ENCODE data around the gene UBR2.
"Not testable (repeated sequence)": the region's sequence is repeated elsewhere in the genome, so short reads cannot be mapped to it uniquely, and the experiment has no call there.

Gene UBR2

GRCh38 chr6:42555477-42556457 is 8.1 kb upstream of the UBR2 start:
- FAIRE-seq = no peak

GRCh38 chr6:42556462-42556861 is 7.4 kb upstream of the UBR2 start:
- no peak for FAIRE-seq

- FAIRE-seq = not testable (repeated sequence)
Observed at GRCh38 chr6:42559276-42559675, 4.6 kb upstream of the UBR2 start.

GRCh38 chr6:42561986-42562385 is 1.8 kb upstream of the UBR2 start:
- FAIRE-seq = no peak

DNA sequence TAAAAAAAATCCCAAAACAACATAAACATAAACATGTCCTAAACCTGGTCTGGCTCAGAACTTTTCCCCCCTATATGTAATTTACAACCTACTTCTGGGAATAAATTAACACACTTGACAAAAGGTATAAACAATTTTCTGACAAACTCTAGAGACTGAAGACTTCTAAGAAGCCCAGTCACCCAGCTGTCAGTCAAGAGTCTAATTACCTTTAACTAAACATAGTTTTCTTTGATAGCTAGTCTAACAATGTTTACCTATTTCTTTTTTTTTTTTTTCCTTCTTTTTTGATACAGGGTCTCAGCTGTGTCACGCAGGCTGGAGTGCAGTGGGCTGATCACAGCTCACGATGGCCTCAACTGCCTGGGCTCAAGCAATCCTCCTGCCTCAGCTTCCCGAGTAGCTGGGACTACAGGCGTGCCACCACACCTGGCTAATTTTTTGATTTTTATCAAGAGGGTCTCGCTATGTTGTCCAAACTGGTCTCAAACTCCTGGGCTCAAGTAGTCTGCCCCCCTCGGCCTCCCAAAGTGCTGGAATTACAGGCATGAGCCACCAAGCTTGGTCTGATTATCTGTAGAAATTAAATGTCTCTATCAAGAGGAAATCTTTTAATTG is 932 bp upstream of the UBR2 start:
- no peak for FAIRE-seq

DNA sequence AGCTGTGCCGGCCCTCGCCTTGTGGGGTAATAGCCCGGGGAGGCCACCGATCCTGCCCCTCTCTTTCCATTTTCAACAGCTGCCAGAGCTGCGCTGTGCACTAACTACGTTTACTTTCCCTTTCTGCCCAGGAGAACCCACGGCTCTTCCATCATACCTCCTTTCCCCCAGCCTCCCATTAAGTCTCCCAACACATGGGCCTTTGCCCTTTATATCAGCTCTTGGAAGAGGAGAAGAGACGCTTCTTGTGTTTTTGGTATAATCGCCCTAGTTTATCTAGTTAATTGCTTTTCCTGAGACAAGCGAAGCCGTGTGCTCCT is 637 bp downstream of the UBR2 start:
- FAIRE-seq = no peak

DNA sequence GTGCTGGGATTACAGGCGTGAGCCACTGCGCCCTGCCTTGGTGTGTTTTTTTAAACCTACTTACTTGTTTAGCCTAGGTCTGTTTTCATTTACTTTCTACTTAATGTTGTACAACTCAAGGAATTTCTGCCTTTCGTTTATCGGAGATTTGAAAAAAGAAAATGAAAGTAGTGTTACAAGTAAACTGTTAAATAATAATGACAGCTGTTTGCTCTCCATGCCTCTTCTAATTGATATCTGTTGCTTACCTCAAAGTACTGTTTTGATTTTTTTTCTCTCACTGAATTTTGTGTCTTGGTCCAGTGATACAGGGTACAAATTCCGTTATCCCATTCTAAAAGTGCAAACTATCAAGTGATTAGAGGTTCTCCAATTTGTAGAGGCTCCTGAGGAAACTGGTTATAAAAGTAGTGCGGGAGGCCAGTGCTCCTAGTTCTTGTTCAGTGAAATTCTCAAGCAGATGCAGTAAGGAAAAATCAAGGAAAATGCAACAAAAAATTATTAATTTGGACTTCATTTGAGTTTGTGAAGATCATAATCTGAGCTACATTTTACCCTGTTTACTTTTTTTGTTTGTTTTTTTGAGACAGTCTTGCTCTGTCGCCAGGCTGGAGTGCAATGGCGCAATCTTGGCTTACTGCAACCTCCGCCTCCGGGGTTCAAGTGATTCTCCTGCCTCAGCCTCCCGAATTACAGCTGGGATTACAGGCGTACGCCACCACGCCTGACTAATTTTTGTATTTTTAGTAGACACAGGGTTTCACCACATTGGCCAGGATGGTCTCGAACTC is 2.2 kb downstream of the UBR2 start:
- no peak for FAIRE-seq

DNA sequence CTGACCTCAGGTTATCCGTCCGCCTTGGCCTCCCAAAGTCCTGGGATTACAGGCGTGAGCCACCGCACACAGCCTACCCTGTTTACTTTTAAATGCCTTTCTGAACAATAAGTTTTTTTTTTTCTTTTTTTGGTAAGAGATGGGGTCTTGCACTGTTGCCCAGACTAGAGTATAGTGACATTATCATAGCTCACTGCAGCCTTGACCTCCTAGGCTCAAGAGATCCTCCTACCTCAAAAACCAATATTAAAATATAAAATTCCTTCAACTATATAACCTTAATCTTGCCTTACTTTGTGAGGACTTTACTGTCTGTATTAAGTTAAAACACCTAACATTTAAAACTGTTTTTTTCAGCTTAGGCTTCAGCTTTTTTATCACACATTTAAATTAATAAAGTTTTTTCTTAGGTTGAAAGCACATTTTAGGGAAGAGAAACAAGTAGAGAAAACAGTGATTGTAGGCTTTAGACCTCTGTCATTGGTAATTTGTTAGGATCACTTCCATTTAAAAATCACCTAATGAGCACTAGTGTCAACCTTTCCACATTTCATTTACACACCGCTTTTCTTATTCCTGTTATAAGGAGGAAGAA is 2.9 kb downstream of the UBR2 start:
- no peak for FAIRE-seq

DNA sequence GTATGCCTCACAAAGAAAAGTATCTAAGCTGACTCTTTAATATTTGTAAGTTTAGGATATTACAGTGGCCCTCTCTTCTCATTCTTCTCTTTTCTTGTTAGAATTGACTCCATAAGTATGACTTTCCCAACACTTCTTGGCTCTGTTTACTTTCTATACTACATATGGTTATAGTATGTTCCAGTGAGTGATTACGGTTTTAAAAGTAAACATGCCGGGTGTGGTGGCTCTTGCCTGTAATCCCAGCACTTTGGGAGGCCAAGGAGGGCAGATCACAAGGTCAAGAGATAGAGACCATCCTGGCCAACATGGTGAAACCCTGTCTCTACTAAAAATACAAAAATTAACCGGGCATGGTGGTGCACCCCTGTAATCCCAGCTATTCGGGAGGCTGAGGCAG is 3.4 kb downstream of the UBR2 start:
- not testable (repeated sequence) for FAIRE-seq

DNA sequence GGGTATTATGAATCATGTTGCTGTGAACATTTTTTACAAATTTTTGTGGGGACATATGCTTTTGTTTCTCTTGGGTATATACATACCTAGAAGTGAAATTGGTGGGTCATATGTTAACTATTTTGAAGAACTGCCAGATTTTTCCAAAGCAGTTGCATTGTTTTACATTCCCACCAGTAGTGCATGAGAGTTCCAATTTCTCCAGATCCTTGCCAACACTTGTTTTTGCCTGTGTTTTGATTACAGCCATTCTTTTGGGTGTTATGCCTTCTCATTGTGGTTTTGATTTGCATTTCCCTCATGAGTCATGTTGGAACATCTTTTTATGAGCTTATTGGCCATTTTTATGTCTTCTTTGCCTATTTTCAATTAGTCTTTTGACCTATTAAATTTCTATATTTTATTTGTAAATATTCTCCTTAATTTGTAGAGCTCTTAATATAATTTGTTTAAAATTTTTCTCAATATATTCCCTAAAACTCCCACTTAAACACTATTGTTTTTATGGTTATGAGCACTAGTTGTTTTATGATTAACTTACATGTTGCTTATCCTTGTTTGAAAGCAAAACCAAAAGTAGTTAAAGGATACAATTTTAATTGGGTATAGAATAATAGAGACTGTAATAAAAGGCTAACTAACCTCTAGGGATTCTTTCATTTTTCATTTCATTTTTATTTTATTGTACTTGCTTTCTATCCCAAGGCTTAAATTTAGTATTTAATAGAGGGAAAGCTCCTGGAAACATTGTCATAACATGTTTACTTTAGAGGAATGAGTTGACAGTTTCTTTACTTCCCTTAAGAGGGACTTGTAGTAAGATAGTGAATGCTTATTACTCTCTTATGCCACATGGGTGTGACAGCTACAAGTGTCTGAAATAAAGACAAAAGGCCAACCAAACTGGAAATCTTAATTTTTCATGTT is 5.5 kb downstream of the UBR2 start:
- FAIRE-seq = peak; percentile 78

- peak; percentile 43 for FAIRE-seq
Observed at GRCh38 chr6:42571611-42572342, 7.9 kb downstream of the UBR2 start.

DNA sequence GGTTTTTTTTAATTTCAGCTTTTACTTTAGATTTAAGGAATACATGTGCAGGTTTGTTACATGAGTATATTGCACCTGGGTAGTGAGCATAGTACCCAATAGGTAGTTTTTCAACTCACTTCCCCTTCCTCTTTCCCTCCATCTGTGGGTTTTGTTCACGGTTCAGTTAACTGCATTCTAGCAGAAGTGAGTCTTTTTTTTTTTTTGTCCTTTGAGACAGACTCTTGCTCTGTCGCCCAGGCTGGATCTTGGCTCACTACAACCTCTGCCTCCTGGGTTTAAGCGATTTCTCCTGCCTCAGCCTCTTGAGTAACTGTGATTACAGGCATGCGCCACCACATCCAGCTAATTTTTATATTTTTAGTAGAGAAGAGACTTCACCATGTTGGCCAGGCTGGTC is 8.7 kb downstream of the UBR2 start:
- FAIRE-seq = no peak

DNA sequence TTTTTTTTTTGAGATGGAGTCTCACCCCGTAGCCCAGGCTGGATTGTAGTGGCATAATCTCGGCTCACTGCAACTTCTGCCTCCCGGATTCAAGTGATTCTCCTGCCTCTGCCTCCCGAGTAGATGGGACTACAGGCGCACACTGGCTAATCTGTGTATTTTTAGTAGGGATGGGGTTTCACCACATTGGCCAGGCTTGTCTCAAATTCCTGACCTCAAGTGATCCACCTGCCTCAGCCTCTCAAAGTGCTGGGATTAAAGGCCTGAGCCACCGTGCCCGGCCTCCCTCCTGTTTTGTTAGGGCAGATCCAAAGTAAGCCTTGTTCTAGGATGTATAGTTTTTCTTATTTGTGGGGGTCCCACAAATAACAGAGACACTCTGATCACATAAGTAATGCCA is 12.7 kb downstream of the UBR2 start:
- not testable (repeated sequence) for FAIRE-seq

DNA sequence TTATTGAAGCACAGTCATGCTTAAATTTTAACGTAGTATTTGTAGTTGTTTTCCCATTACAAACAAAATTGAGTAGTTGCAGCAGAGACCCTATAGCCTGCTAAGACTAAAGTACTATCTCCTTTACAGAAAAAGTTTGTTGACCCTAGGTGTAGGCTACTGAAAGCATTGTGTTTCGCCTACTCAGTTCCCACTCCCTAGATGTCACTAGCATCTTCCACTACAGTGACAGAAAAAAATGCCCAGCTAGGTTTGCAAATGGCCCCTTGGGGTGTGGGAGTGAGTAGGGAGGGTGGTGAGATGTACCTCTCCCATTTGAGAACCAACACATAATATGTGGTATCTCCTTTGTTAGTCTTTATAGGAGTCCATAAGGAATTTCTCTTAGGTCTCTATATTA is 34.5 kb downstream of the UBR2 start:
- FAIRE-seq = no peak

GRCh38 chr6:42599558-42599957 is 35.7 kb downstream of the UBR2 start:
- no peak for FAIRE-seq

GRCh38 chr6:42604150-42604549 is 40.3 kb downstream of the UBR2 start:
- FAIRE-seq = no peak

- FAIRE-seq = not testable (repeated sequence)
Observed at GRCh38 chr6:42604699-42605098, 40.9 kb downstream of the UBR2 start.

GRCh38 chr6:42610416-42610815 is 46.6 kb downstream of the UBR2 start:
- no peak for FAIRE-seq

GRCh38 chr6:42615518-42615917 is 51.7 kb downstream of the UBR2 start:
- no peak for FAIRE-seq

DNA sequence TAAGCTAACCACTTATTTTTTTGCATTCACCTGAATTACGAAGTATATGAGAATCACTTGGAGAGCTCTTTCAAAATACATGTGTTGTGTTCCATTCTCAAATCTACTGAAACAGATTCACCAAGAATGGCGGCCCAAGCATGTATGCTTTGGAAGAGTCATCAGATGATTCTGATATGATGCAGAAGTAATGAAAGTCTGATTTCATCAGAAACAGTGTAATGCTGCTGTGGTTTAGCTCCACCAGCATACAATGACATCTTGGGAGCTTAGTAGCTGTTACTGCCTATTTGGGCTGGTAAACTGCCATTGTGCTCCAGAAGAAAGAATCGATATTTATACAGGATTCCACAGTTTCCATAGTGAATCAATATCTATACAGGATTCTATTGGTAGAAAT is 52.9 kb downstream of the UBR2 start:
- FAIRE-seq = no peak

DNA sequence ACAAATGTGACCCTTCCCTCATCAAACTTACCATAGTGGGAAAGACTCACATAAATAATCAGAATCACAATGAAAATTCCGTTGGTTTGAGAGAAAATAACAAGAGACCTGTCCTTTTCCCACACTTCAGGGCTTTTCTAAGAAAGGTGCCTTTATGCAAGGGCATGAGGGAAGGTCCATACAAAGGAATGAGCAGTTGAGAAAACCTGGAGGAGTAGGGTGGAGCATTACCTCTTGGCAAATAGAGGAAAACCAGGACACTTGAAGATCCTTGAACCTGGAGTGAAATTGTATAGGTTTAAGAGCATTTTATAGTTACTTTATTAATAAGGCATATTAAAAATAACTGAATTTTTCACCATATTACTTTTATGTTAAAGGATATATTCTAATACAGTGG is 54.3 kb downstream of the UBR2 start:
- FAIRE-seq = no peak
